ENCODE data around the gene CAPZB.

The CAPZB gene

DNA sequence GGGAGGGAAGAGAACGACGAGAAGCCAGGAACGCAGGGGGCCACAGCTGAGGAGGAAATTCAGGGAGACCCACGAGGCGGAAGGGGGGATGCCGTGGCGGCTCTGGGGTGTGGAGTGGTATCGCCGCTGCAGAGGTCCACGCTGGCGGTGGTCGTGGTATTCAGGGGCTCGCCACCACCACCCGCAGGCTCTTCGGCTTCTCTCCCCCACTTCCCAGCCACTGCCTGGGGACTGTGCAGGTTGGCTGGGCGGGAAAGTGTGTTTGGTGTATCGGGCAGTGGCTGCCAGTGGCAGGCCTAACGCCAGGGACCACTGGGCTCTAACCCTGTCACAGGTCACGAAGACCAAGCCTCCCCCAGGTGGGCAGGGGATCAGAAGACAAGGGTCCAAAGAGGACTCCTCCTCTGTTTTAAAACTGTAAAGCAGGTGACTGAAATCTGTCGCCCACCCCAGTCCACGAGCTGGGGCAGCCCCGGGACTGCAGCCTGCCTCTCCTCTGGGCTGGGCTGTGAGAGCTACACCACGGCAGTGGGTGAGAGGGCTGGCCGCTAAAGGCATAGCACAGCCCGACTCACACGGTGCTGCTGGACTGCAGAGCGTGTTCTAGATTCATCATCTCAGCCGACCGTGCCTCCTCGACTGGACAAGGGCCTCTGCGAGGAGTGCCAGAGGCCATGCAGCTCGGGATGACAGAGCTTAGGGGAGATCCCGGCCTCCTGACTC lies 142.3 kb downstream of the CAPZB start:
- DNase-seq, result no peak

DNA sequence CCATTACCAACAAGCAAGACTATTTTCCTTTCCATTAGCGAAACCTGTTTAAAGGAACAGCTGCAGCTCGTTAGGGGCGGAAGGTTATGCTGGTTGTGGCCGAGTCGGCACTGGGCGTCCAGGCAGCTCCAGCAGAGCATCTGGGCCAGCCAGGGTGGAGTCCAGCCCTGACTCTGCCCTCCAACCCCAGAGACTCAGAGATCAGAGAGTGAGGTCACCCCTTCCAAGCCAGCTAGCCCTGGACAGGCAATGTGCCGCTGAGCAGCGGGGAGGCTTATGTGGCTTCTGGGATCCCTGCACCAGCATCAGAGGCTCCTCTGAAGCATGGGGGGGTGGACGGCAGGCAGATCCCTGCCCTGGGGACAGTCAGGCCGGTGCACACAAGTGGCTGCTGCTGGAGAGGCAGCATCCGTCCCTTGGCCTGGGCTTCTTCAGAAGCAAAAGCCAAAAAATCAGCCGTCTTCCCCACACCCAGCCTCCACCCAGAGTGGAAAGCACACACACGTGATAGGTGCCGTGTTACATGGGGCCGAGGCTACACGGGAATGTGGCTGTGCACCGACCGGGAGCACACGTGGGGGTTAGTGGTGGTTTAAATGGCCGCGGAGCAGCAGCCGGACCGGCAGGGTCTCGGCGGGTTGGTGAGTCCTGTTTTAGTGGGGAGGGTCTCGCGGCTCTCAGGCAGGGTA lies 143.1 kb downstream of the CAPZB start:
- DNase-seq, result no peak

- peak; percentile 16 for DNase-seq
Observed at GRCh38 chr1:19341201-19342061, 143.9 kb downstream of the CAPZB start.

GRCh38 chr1:19340387-19340937 lies 144.9 kb downstream of the CAPZB start:
- DNase-seq, result no peak

DNA sequence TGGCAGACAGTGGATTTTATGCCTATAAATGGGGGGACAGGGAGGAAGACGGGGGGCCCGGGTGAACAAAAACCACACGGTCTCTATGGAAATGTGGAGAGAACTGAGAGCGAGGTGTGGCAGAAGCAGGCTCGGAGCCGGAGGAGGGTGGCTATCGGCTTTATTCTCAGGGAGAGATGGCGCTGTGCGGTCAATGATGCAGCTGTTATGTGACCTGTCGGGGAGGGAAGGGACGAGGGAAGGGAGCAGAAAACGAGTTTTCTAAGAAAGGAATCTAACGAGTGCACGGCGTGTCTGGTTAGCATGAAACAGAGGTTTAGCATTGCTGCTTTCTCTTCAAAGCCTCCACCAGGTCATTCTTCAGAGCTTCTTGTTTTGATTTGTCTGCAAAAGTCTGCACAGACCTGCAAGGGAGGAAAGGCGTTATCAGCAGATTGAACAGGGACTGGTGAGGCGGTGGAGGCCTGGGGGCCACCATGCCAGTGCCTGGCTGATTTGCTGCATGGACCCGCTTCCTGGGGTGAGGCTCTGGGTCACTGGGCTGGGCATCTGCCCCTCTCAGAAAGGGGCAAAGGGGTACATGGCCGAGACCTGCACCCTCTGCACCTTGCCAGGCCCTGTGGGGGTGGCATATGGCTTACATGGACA lies 146.0 kb downstream of the CAPZB start:
- DNase-seq, result no peak

GRCh38 chr1:19338323-19338762 lies 147.0 kb downstream of the CAPZB start:
- DNase-seq, result no peak

GRCh38 chr1:19337289-19337688 lies 148.1 kb downstream of the CAPZB start:
- no peak for DNase-seq

DNA sequence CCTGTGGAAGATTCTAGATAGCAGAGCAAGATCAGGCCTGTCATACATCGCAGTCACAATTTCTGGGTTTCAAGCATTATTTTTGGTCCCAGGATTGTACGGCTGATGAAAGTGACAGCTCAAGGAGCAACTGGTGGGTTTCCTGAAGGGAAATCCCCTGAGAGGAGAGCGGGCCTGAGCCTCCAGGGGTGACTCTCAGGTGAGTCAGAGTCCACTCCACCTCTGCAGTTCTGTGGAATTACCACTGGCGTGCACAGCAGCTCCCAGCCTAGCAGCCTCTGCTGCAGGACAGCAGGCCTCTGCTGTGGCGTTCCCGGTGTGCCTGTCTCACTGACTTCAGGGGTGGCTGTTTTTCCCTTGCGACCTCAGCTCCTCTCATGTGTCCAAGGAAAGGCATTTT lies 148.8 kb downstream of the CAPZB start:
- DNase-seq, result no peak

- no peak for DNase-seq
Observed at GRCh38 chr1:19333587-19334354, 151.6 kb downstream of the CAPZB start.

- no peak for DNase-seq
Observed at GRCh38 chr1:19332832-19333231, 152.5 kb downstream of the CAPZB start.

DNA sequence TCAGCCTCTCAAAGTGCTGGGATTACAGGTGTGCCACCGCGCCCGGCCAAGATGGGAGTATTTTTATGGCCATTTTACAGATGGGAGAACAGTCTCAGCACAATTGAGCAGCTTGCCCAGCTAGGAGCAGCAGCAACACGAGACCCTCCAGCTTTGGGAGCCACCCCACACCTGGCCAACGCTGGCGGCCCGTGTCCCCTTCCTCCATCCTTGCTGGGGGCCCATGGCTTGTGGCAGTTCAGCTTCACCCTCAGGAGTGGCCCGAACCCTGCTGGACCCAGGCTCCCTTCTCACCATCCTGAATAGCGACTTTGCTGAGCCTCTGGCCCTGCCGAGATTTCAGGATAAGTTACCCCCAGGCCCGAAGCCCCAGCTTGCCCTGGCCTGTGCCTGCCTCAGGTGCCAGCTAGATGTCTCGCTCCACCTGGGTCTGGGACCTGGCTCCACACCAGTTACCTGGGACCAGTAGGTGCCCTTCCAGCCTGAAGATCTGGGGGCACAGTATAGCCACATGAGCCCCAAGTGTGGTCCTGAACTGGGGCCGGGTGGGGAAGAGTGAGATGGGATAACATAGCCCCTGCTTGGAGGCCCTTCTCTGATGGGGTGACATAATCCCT lies 154.0 kb downstream of the CAPZB start:
- DNase-seq, result no peak

GRCh38 chr1:19330449-19331135 lies 154.7 kb downstream of the CAPZB start:
- no peak for DNase-seq

- no peak for DNase-seq
Observed at GRCh38 chr1:19329611-19330010, 155.7 kb downstream of the CAPZB start.

DNA sequence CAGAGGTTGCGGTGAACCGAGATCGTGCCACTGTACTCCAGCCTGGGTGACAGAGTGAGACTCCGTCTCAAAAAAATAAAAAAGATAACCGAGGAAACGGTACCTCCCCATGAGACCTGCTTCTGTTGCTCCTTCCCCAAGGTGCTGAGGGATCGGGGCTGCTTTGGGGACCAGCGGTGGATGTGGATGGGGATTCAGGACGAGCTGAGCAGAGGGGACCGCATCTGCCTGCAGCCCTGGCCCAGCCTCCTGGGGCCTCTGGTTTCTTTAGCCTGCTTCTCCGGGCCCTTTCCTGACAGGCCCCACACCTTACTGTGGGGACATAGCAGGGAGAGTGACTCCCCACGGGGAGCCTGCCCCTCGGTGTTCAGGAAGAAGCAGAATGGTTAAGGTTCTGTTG lies 156.2 kb downstream of the CAPZB start:
- DNase-seq, result no peak

GRCh38 chr1:19328486-19328885 lies 156.9 kb downstream of the CAPZB start:
- no peak for DNase-seq

DNA sequence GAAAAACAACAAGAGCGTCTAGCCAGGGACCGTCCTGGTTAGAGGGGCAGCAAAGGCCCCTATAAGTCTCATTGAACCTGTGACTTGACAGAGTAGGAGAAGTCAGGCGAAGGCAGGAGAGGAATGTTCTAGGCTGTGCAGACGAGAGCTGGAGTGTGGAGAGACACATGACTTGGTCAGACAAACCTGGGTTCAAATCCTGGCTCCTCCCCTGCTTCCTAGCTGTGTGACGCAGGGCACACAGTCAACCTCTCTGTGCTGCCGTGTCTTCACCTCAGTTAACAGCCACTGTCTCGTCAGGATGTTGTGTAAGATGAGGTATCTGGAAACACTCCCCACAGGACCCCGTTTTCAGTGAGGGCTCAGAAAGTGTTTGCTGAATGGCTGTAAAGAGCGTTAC lies 157.6 kb downstream of the CAPZB start:
- DNase-seq, result no peak

- no peak for DNase-seq
Observed at GRCh38 chr1:19327301-19327700, 158.0 kb downstream of the CAPZB start.

GRCh38 chr1:19326748-19327065 lies 158.6 kb downstream of the CAPZB start:
- no peak for DNase-seq

- no peak for DNase-seq
Observed at GRCh38 chr1:19325958-19326747, 159.2 kb downstream of the CAPZB start.

- DNase-seq, result no peak
Observed at GRCh38 chr1:19325368-19325957, 159.9 kb downstream of the CAPZB start.

Data from amniotic stem cell (primary cell).